GM12891 (cell line): ENCODE data around the gene NELFB.

Source experiments
- DNase-seq: peaks from one replicate; pipeline ENCODE4 v3.0.0; 2011; ENCODE audit warnings: low spot score; ENCODE audit not compliant: insufficient read length
- FAIRE-seq: peaks from 2 replicates; lab custom pipeline; 2011; peaks lifted over from hg19 to GRCh38; lab: Jason Lieb, UNC
- PAX5 ChIP-seq: IDR thresholded peaks from 2 replicates; pipeline ENCODE4 v1.6.1; 2011; ENCODE audit warnings: low read length, moderate library complexity, mild to moderate bottlenecking; ENCODE audit not compliant: insufficient read depth, severe bottlenecking
- POLR2A ChIP-seq: IDR thresholded peaks from 2 replicates; pipeline ENCODE4 v1.6.1; 2011; ENCODE audit warnings: low read depth, low read length, control low read depth
- POLR2AphosphoS5 ChIP-seq: IDR thresholded peaks from 2 replicates; pipeline ENCODE4 v1.6.1; 2011; ENCODE audit warnings: low read depth, low read length, control low read depth
- POU2F2 ChIP-seq: IDR thresholded peaks from 2 replicates; pipeline ENCODE4 v1.6.1; 2011; ENCODE audit warnings: low read depth, mild to moderate bottlenecking, control low read depth, low read length, moderate library complexity
- SPI1 ChIP-seq: IDR thresholded peaks from 2 replicates; pipeline ENCODE4 v1.6.1; 2011; ENCODE audit warnings: low read depth, low read length, control low read depth
- TAF1 ChIP-seq: IDR thresholded peaks from 2 replicates; pipeline ENCODE4 v1.6.1; 2011; ENCODE audit warnings: low read depth, low read length, control low read depth

Gene NELFB

DNA sequence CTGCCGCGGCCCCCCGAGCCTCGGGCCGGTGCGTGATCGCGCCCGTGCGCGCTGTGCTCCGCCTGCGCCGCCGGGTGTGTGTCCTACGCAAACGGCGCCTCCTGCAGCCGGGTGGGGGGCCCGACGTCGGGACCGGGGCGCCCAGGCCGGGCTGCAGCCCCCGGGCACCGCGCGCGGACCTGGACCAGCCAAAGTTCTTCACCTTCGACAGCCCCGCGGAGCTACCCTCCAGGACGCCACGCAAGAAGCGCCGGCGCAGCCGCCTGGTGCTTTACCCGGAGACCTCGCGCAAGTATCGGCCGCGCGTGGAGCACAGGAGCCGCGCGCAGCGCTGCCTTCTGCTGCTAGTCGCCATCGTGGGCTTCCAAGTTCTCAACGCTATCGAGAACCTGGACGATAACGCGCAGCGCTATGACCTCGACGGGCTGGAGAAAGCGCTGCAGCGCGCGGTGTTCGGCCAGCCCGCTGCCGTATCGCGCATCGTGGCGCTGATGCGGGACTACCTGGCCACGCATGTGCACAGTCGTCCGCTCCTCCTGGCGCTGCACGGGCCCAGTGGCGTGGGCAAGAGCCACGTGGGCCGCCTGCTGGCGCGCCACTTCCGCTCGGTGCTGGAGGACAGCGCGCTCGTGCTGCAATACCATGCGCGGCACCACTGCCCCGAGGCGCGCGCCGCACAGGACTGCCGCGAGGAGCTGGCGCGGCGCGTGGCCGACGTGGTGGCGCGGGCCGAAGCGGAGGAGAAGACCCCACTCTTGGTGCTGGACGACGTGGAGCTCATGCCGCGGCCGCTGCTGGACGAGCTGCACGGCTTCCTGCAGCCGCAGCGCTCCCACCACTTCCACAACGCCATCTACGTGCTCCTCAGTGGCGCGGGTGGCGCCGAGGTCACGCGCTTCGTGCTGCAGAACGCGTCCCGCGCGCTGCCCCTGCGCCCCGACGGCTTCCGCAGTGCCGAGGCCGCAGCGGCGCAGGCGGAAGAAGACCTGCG lies 23.9 kb downstream of the NELFB start:
- DNase-seq: no peak
- no peak for TF ChIP-seq POLR2A
- no peak for TF ChIP-seq TAF1
- no peak for FAIRE-seq

DNA sequence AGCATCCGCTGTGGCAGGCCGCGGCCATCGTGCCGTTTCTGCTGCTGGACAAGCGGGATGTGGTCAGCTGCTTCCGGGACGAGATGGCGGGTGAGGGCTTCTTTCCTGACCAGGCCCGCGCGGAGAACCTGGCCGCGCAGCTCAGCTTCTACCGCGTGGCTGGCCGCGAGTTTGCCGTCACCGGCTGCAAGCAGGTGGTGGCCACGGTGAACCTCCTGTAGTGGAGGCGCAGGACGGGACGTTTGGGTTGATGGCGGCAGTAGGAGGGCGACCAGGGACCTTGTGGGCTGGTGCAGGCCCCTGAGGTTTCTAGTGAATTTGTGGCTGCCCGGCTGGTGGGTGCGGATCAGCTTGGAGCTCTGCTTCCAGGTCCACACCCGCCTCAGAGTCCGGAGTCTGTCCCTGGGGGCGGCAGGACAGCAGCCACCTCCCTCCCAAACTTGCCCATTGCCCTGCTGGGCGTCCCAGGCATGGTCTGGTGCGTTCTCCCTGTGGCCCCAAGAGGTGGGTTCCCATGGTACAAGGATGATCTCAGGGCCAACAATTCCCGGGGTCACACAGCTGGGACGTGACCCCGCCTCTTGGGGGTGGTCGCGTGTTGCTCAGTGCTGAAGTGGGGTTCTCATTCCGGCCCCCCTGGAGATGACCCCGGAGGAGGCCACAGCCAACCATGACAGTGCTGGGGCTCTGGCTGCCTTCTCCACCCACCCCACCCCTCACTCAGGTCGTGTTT lies 24.8 kb downstream of the NELFB start:
- DNase-seq: no peak
- TF ChIP-seq SPI1 (no peak), POLR2AphosphoS5 (no peak), POLR2A (no peak), PAX5 (no peak), POU2F2 (no peak), TAF1 (no peak)
- no peak for FAIRE-seq

DNA sequence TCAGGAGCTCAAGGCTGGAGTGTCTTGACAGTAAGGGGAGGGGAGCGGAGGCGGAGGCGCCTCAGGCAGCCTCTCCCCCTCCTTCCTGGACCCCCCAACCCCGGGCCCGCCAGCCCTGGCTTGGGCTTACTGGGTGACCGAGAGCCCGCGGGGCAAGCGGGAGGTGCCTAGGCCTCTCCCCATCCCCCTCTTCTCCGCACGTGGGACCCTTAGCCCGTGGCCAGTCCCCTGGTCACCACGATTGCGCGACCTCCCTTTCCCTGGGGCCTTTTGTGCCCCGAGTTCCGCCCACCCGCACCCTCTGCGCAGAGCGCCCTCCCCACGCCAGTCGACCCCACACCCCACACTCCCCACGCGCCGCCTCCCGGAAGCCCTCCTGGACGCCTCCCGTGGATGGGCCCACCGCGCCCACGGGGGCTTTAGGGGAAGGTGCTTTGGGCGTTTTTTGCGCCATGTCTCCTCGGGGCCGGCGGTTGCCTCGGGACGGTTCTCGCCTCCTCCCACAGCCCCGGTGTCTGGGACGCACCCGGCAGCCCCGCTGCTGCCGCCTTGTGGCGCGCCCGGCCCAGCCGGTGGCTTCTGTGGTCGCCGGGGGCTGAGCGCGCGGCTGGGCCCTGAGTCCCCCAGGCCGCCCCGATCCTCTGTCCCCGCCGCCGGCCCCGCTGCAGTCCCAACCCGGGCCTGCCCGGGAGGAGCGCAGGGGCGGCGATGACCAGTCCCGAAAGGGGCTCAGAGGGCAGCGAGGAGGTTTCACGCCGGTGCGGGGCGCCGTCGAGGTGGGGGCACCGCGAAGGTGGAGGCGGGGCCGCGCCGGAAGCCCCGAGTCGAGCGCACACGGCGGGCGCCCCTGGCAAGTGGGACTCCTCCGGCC lies 25.6 kb downstream of the NELFB start:
- DNase-seq (no peak), FAIRE-seq (no peak)
- TF ChIP-seq POLR2A: no peak
- TF ChIP-seq SPI1: no peak
- TF ChIP-seq TAF1: no peak
- no peak for TF ChIP-seq PAX5
- TF ChIP-seq POLR2AphosphoS5: no peak
- no peak for TF ChIP-seq POU2F2

DNA sequence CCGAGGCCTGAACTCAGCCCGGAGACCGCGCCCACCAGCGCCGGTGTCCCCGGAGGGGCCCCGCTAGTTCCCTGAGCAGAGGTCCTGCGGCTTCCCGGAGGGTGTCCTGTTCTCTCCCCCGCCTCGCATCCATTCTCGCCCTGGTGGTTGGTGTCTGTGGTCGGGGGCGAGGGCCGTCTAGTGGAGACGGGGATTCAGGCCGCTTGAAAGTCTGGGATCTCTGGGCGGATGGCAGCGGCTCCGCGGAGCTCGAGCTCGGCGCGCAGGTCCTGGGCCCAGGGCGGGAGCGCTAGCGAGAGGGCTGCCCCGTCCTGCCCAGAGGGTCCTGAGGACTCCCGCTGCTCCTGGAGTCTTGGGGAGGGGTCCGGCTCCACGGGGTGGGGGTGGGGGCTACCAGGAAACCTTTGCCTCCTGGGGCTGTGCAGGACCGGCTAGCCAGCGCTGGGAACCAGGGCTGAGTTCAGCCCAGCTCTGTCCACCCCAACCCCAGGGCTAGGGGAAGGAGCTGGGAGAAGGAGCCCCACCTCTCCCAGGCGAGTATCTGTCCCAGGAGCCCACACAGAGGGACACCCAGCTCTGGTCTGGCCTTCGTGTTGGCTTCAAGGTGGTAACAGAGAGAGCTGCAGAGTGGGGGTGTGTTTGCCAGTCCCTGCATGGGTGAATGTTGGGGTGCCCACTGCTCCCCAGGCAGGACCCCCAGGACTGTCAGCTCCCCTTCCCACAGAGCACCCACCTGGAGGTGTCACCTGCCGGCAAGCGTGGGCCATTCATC lies 26.4 kb downstream of the NELFB start:
- no peak for FAIRE-seq
- no peak for DNase-seq
- no peak for TF ChIP-seq POU2F2
- TF ChIP-seq POLR2AphosphoS5: no peak
- no peak for TF ChIP-seq SPI1
- no peak for TF ChIP-seq POLR2A
- no peak for TF ChIP-seq PAX5
- TF ChIP-seq TAF1: no peak

DNA sequence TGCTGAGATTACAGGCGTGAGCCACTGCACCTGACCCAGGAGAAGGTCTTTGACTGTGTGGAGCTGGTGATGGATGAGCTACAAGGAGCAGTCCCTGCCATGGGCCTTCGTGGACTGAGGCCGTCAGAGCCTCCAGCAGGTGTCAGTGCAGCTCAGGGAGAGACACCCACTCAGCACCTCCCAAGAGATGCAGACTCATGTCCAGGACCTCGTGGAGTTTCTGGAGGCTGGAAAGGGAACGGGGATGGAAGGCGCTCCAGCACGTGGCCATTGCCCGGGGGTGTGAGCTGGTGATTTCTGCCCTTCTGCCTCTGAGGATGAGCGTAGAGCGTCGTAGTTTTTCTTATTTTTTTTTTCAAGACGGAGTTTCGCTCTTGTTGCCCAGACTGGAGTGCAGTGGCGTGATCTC lies 31.9 kb downstream of the NELFB start:
- TF ChIP-seq POLR2AphosphoS5 (no peak), SPI1 (no peak), PAX5 (no peak), TAF1 (no peak), POLR2A (no peak)
- peak; percentile 66 for FAIRE-seq
- DNase-seq: no peak

DNA sequence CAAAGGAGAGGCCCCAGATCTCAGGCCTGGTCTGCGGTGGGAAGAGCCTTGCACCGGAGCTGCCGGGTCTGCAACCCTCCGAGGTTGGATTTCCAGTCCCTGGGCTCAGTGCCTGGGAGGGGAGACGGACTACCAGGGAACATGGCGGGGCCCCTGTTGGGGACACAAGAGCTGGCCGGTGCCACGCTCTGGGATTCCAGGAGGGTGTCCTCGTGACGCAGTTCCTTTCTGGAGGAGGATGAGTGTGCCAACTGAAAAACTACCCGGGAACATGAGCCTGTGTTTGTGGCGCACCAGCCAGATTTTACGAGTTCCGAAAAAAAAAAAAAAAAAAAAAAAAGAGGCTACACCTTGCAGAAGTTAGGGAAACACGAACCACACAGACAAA lies 38.0 kb downstream of the NELFB start:
- DNase-seq: no peak
- TF ChIP-seq PAX5: no peak
- TF ChIP-seq POU2F2: no peak
- TF ChIP-seq POLR2AphosphoS5: no peak
- TF ChIP-seq SPI1: no peak
- TF ChIP-seq TAF1: no peak
- no peak for TF ChIP-seq POLR2A
- no peak for FAIRE-seq

DNA sequence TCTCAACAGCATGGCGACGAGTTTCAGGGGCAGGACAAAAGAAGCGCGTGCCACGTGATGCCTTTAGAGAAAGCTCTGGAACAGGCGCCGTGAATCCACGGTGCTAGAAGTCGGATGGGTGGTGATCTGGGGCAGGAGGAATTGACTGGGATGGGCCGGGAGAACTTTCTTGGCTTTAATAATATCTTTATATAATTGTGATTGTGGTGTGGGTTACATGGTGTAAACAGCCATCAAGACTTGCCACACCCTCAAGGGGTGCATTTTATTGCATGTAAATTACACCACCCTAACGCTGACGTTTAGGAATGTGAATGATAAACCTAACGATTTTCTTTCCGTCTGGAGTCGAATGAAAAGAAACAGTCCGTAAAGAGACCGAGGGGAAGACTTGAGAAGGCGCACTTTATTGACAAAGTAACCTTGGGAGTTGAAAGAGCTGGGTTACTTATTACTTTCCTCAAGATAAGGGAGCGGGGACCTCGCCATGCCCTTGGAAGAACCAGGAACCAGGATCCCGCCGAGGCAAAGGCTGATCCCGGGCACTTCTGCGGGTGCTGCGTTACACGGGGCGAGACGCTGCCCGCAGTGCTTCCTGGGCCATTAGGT lies 38.5 kb downstream of the NELFB start:
- no peak for DNase-seq
- no peak for FAIRE-seq
- TF ChIP-seq POU2F2: no peak
- no peak for TF ChIP-seq TAF1
- no peak for TF ChIP-seq POLR2A
- TF ChIP-seq PAX5: no peak
- no peak for TF ChIP-seq POLR2AphosphoS5
- TF ChIP-seq SPI1: no peak

DNA sequence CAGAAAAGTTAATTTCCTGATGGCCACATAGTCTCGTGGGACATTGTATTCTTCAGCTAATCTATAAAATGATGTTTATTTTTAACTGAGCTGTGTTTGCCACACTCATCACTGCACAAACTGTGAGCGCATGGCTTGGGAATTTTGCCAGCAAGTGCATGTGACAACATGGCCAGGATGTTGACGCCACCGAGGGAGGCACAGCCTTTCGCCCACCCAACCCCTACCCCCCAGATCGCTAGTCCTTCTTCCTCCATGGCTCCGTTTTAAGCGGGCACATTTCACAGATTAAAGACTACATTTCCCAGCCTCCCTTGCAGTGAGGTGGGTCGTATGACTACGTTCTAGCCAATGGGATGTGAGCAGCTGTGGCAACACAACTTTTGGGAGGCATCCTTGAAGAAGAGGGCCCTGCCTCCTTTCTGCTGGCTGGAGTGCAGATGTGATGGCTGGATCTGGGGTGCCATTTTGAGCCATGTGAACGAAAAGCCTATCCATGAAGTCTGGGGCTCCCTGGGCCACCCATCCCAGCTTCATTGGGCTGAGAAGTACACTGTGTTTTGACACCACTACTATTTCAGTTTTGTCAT lies 39.1 kb downstream of the NELFB start:
- DNase-seq (no peak), FAIRE-seq (peak; percentile 54)
- TF ChIP-seq POU2F2: no peak
- no peak for TF ChIP-seq POLR2AphosphoS5
- no peak for TF ChIP-seq SPI1
